ENCODE results near the gene BTBD9.

Gene BTBD9

DNA sequence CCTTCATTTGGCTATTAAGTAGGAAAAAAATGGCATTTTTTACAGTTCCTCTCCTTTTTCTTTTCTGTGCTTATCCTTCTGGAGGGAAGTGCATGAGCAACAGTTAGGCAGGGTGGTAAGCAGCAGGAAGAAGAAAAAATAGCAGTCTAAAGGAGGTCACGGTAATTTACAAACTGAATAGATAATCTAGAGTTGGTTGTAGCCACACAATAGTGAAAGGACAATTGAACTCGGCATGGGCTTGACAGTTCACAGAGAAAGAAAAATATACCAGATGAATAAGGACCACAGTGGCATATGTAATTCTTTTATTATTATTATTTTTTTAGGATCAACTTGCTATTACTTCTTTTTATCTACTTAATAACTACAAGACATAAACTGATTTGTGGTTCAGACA is 358.6 kb downstream of the BTBD9 start:
- ATAC-seq, result no peak

DNA sequence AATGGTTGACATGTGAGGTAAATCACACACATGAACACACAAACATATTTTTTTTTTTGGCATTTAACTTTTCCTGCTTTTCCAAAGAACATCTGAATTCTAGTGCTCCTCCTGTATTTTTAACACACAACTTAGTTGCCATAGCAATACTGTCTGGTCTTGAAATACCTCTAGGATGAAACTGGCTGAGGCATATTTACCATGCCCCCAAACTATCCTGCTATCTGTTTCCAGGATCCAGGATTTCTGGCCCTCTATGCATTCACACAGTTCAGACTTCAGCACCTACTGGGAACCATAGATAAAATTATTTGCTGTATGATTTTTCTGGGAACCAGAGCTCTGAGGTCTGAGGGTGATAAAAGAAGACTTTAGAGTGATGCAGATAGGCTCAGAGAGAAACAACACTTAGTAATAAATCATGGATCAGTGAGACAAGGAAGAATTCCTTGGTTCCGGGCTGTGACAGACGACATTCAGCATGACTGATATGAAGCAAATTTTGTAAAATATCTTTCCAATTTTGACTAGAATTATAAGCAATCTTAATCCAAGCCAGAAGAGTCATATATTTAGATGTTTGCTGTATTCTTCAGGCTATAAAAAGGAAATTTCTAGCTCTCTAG is 359.7 kb downstream of the BTBD9 start:
- ATAC-seq, result no peak

DNA sequence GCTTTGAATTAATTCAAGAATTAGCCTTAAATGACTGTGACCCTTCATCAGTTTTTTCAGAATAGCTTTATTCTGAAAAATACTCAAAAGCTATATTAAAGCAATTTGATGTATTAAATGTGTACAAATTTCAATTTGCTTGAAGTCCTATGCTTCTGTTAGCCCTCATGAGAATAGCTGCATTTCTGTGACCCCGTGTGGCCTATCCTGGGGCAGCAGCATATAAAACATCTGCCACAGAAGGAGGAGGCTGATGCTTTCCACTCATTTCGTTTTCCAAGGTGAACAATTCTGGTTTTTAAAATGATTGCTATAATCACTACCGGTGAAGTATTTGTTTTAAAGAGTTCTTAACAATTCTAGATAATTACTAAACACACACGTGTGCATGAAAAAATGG is 360.3 kb downstream of the BTBD9 start:
- no peak for ATAC-seq

DNA sequence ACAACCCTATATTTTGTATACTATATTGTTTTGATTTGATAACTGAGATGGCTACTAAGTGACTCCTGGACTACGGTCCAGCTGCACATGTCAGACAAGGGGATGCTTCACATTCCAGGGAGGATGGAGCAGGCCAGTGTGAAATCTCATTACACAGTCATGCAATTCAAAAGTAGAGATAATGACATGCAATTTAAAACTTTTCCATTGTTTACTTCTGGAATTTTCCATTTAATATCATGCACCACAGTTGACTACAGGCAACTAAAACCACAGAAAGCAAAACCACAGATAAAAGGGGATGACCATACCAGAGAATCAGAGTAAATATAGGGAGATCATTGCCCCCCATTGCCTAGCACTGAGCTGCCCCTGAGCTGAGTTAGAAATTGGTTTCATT is 366.4 kb downstream of the BTBD9 start:
- ATAC-seq, result no peak

DNA sequence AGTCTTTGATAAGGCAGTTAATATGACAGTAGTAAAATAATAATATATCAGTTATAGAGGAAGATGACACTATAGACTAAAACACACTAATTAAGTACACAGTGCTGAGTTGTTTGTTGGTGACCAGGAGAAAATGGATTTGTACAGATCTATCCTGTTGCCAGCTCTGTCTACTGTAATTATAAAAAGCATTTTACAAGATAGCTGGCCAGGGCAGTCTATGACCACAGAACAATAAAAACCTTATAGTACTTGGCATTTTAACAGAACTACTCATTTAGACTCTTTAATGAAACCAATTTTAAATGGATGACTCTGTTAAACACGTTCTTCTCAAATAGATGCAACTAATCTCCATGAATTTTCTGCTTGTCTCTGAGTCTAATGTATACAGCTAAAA is 367.5 kb downstream of the BTBD9 start:
- no peak for ATAC-seq

DNA sequence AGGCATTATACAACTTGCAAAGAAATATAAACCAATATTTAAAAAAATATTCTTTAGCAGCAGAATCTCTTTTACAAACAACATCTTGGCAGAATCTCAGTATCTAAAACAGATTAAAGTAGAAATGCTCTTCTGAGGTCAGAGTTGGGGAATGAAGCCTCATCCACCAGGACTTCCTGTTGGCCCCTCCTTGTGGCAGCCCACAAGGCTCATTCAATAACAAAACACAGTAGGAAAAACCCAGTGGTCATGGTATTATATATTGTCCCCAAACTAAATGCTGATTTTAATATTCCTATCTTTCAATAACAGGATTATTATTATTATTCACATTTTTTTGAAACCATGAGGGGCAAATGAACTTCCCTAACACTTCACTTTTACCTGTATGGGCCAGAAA is 368.6 kb downstream of the BTBD9 start:
- no peak for ATAC-seq

DNA sequence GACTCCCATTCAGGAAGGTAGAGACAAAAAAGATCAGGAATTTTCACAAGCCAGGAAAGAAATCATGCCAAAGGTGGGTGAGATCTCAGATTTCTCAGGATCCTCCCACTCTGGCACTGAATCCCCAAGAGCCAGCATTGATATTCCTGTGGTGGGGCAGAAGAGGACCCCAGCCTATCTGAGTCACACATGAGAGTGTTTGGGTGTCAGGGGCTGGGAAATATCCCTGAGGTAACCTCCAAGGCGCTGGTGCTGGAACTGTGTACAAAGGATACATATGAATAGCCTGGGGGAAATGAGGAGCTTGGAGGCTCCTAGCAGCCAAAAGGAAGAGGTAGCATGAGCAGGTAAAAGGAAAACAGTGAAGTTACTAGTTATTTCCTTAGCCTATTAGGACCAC is 369.4 kb downstream of the BTBD9 start:
- ATAC-seq, result no peak

DNA sequence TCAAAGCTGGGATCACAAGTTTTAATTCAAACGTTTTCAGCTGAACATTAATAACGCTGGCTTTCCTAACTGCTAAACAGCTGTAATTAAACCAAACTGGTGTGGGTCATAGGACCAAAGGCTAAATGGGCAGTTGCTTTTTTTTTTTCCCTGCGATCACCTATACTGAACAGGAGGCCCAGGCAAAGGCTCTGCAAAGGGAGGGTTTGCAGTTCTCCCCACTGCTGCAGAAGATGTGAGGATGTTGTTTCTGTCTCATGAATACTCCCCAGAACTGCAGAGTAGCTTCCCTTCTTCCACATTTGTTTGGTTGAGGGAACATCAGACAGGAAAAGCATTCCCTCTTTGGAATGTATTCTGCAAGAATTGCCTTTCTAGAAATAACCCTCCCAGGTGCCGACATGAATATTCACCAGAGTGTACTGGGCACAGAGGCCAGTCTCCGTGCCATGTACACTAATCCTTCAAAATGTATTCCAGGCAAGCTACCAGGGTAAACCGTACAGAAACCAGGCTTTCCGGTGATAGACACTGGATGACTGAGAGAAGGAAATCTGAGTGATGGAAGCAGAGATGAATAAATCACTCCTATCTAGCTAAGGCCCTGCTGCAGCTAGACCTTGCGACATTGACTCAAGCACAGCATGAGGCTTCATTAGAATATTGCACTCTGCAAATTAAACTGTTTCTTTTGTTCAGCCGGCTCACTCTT is 370.1 kb downstream of the BTBD9 start:
- ATAC-seq, result no peak

DNA sequence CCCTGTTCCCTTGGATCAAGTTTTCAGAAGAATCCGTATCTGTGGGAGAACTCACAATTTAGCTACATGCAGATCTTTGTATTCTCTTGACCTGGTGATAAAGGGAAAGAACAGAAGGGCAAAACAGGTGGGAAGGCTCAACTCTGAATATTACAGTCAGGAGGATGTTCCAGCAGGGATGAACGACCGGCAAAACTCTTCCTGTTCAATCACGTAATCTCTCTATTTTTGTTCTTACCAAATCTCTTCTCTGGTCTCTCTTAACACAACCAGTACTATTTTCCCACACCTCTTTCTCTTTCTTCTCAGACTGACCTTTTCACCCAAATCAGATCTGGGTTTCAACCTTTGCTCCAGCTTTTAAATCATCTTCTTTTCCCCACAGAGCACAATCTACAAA is 371.4 kb downstream of the BTBD9 start:
- no peak for ATAC-seq

DNA sequence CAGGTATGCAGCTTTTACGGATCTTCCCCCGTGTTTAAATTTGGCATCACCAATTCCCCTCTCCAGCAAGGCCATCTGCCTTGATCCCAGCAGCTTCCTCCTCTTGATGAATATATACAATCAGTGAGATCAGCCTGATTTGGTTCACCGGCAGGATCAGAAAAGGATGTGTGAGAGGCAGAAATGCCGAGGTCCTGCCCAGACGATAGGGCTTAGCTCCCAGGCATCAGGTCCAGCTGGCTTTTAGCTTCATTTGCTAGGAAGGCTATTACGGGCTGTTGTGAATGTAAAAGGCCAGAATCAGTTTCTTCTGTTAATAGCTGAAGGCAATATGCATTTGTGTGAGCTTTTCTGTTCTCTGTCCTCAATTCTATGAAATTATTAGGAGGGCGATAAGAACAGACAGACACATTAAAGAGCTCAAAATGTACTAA is 372.8 kb downstream of the BTBD9 start:
- no peak for ATAC-seq

DNA sequence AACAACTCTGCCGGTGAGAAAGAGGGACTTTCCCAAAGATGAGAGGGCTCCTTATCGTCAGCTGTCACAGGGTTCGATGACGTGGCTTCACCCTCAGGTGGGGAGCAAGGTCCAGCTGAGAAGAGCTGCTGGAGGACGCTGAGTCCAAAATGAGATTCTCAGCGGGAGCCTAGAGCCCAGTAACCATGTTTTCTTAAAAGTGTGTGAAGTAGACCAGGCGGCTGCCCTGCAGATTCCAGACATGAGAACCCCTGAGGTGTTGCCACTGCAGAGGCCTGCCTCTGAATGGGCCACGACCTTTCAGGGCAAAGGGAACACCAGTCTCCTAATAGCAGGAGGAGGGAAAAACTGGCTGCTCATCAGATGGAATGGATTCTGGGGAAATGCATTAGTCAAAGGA is 375.1 kb downstream of the BTBD9 start:
- ATAC-seq, result no peak

DNA sequence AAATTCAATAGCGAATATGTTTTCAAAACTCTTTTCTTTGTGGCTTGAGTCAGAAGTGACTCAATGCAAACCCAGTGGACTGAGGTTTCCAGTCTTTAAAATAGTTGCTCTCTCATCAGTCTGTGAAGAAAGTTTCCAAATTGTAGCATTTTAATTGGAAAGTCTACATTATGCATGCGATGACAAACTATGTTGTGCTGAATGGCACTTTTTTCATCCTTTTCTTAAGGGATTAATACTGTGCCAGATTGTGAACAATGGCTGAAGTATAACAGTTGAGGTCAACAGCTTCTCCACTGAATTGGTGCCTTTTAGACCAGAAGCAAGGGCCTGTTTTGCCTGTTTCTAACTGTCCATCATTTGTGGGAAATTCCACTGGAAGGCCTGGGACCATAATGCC is 377.1 kb downstream of the BTBD9 start:
- peak; percentile 39 for ATAC-seq

DNA sequence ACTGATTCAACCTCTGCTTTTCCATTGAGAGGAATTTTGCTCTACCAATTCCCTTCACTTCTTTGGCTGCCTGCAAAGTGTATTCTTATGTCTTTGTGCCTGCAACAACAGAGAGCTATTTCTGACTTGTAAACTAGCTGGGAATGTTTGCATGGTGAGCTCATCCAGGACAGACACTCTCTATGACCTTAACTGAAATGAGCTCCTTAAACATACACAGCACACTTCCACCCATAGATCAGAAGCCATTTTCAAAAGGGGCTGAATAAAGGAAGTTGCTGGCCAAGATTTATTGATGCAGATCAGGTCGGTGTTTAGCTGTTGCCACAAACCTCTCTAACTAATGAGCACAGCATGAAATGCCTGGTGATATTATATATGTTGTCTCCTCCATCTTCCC is 377.7 kb downstream of the BTBD9 start:
- ATAC-seq, result no peak

DNA sequence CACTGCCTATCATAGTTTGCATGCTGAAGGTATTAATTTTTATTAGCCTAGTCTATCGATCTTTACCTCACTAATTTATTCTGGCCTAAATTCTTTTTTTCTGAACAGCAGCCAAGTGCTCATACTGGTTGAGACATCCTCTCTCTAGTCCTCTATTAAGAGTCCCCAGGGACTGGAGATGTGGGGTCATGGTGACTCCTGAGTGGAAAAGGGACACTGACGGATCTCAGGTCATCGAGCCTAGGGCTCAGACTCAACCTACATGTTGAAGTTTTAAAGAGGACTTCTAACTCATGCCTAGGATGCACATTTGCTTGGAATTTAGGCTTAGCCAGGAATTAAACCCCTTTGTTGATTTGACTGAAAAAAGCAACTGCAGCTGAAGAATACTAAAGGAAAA is 378.1 kb downstream of the BTBD9 start:
- ATAC-seq, result no peak

DNA sequence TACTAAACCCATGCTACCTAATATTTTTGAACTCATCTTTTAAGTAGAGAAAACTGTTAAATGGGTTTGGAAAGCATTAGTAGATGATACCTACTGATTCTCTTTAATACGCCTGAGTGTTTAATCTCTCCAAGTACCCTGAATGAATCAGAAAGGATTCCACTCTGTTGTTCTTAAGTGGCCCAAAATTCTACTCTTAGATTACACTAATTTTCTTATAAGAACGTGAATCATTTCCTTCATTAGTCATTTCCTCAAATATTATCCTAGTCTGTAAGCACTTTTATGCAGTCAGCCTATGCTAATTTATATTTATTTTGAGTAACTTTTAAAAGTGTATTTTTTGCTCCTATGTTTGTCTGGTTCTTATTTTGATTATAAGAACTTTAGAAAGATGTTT is 380.0 kb downstream of the BTBD9 start:
- ATAC-seq, result peak; percentile 79 to 89

DNA sequence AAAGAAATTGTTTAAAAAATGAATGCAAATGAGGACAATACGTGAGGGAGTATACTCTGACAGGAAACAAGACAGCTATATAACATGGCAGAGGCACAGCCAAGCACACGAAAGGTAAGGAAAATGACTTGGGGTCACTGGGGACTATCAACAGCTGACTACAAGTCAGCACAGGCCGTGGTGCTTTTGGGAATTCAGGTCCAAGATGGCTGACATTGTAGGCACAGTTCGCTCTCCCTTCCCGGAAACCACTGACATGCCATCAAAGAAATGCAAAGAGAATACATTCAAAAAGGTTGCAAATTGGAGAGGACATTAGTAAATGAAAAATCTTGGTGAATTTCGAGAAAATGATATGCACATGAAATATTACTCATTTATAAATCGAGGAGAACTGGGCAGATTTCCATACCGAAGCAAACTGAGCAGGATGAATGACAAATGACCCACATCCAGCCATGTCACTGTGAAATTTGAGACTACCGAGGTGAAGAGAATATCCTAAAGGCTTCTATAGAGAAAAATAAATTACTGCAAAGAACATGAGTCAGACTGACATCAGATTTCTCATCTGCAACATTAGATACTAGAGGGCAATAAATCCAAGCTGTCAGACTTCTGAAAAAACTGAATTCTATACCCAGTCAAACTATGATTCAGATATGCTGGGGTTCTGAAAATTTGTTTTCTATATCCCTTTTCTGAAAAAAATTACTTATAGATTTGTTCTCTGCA is 391.1 kb downstream of the BTBD9 start:
- ATAC-seq, result no peak

DNA sequence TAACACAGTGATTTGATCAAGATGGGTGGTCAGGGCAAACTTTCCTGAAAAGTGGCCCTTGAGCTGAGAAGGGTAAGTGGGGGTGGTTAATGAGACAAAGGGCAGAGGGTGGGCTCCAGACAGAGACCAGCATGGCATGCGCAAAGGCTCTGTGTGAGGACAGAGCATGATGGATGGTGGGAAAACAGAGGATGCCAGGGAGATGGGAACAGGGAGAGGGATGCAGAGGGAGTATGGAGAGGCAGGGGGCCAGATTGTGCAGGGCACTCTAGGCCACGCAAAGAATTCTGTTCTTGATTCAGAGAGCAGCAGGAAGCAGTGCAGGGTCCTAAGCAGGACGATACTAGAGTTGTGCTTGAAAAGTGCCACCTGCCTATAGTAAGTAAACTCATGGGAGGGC is 394.4 kb downstream of the BTBD9 start:
- no peak for ATAC-seq

DNA sequence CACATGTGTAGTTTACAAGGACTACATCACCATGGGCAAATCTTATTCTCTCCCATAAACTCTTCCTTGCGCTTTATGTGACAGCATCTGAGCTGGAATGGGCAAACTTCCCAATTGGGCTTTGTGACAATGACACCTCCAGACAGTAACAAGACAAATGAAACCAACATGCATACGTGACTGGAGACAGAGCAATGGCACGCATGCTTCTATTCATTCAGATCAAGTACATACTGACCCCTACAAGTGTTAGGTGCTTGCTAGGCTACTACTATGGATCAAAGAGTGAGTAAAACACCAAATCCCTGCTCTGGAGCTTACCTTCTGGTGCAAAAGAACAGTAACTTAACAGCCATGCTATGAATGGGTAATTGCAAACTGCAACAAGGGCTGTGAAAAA is 394.9 kb downstream of the BTBD9 start:
- no peak for ATAC-seq

DNA sequence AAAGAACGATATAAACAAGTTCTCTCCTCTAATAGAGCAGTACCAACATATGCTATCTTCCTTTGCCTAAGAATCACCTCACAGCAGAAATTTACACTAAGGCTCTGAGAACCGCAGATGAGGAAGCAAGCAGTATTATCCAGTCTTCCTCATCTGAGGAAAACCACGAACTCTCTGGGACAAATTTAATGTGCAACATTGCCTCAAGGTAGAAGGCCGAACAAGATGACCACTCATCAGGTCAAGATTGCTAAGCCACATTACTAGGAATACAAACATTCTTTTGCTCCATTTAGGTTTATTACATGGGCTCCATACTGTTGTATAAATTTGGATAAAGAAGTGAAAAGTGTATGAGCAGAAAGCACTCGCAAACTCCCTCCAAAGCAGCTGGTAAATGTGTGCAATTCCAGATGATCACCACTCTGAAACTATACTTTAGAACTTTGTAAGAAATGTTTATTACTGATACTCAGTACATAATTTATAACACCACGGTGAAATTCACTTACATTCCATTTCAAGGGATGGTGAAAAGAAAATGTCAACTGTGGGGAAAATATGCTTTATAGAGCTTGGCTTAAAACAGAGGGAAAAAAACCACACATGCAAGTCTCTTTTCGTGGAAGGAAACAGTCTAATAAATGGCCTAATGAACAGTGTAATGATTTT is 398.4 kb downstream of the BTBD9 start:
- ATAC-seq, result no peak

DNA sequence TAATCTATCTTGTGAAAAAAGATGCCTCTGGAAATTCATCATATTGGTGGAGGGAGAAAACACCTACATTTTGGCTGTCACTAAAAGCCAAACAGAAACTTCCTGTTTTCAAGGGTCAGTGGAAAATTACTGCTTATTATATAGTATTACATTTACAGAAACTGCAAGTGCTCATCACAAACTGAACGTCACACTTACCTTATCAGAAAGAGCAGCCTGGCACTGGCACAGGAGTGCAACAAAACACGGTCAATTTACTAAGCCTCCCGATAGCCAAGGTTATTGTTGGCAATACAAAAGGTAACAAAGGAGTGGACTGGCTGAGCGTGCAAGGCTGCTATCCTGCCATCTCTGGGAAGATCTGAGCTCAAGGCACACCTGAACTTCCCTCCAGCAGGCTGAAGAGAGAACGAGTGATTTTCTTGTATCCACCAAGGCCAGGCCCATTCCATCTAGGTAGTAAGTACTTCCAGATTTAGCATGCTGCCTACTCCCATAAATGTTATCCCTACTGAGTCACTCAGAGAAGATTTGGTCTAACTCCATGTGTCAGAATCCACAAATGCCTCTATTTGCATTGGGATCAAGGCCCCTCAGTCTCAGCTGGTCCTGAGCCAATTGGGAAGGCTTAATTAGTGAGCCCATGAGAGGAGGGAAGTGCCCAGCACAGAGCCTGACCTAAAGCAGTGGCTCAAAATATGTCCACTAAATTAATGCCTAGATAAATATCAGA is 399.8 kb downstream of the BTBD9 start:
- ATAC-seq, result no peak

DNA sequence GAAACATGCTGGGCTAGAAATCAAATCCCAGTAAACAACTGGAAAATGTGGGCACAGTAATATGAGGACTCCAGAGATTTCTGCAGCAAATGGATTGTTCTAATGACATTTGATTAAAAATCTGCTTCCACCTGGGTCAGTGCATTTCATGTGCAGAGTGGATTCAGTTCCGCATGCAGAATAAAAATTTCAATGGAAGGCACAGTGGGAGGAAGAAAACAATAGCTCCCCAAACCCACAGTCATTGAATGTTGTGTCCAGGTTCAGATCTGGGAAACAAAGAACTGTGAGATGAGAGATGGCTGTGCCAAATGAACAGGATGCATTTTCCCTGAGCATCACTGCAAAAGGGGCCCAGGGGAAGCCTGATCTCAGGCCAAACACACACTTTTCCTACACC is 403.1 kb downstream of the BTBD9 start:
- ATAC-seq, result no peak

DNA sequence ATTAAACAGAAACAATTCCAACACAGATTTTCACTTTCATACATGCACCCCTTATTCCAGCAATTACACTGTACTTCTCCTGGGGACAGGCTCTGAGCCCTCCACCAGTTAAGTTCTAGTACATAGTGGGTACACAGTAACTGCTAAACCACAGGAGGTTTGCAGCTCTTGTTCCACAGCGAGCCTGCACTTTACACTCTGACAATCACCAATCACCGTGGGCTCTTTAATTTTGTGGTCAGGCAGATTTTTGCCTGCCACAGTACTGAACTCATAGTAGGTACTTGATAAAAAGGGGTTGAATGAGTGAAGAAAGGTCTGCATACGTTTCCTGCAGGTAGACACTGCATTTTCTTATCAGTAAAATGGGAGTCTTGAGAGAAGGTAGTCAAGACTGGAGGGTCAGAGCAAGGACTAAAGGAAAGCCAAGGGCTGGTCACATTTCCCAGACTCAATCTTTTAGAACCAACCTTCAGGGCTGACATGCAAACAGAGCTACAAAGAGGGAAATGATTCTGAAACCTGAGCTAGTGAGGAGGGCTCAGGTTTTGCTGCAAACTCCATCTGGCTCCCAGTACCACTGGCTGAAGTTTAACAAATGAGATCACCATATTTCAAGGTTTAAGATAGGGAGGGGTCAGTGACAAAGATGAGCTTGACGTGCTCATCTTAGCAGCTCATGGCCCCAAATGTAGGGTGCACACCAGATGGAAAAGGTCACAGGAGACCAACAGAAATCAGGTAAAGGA is 404.6 kb downstream of the BTBD9 start:
- no peak for ATAC-seq
